ENCODE results near the gene NTNG2.

GRCh38 chr9:132250324-132251262 is 88.7 kb downstream of the NTNG2 start:
- no peak for TF ChIP-seq CTCF (IDR thresholded peaks at IDR 0.05)
- no peak for TF ChIP-seq POLR2A (IDR thresholded peaks at IDR 0.05)
